GM19455 (cell line): Measurements from ENCODE around the gene PPIF.

Experiments
- ATAC-seq: cut with Tn5 transposase; IDR thresholded peaks from one replicate; pipeline ENCODE4 v1.9.1; 2021; ENCODE audit not compliant: unreplicated experiment

PPIF gene

GRCh38 chr10:79347894-79348639 lies 798 bp downstream of the PPIF start:
- ATAC-seq: peak; percentile 74

GRCh38 chr10:79348640-79348988 lies 1.3 kb downstream of the PPIF start:
- ATAC-seq: no peak

- ATAC-seq: no peak
Measured at GRCh38 chr10:79349072-79349491, 1.8 kb downstream of the PPIF start.

- ATAC-seq: no peak
Measured at GRCh38 chr10:79349766-79350406, 2.6 kb downstream of the PPIF start.

GRCh38 chr10:79350407-79351154 lies 3.3 kb downstream of the PPIF start:
- no peak for ATAC-seq

GRCh38 chr10:79351332-79351731 lies 4.1 kb downstream of the PPIF start:
- ATAC-seq: no peak

GRCh38 chr10:79352035-79352877 lies 5.0 kb downstream of the PPIF start:
- ATAC-seq: no peak

GRCh38 chr10:79353000-79353406 lies 5.7 kb downstream of the PPIF start:
- ATAC-seq: no peak

- no peak for ATAC-seq
Measured at GRCh38 chr10:79353726-79354125, 6.5 kb downstream of the PPIF start.

GRCh38 chr10:79354141-79354540 lies 6.9 kb downstream of the PPIF start:
- ATAC-seq: no peak

- no peak for ATAC-seq
Measured at GRCh38 chr10:79354615-79355014, 7.3 kb downstream of the PPIF start.

- no peak for ATAC-seq
Measured at GRCh38 chr10:79355420-79356017, 8.2 kb downstream of the PPIF start.

- no peak for ATAC-seq
Measured at GRCh38 chr10:79356104-79356503, 8.8 kb downstream of the PPIF start.

- no peak for ATAC-seq
Measured at GRCh38 chr10:79357180-79357579, 9.9 kb downstream of the PPIF start.

GRCh38 chr10:79358811-79359210 lies 11.5 kb downstream of the PPIF start:
- ATAC-seq: no peak

- no peak for ATAC-seq
Measured at GRCh38 chr10:79359816-79360498, 12.7 kb downstream of the PPIF start.

- no peak for ATAC-seq
Measured at GRCh38 chr10:79360499-79361342, 13.5 kb downstream of the PPIF start.

- no peak for ATAC-seq
Measured at GRCh38 chr10:79361726-79362397, 14.6 kb downstream of the PPIF start.
